Left kidney (tissue), 2 donors: ENCODE results near the gene SLC45A1. TPM values are rescaled to one million over a fixed set of nuclear protein-coding genes. Genes with fewer than 3 reads are reported as not detected.

Source experiments
- DNase-seq: peaks from one replicate; pipeline ENCODE4 v3.0.0-alpha.2; 2013
- polyA plus RNA-seq: library from polyadenylated mRNA; unstranded; fragments of 120-200 nt; gene quantifications from one replicate; pipeline ENCODE4 v1.2.1, GENCODE V29; 2013; ENCODE audit not compliant: insufficient read length

The SLC45A1 gene
- polyA plus RNA-seq, 1 donor, result 2.8 TPM

GRCh38 chr1:8311068-8311718, 6.7 kb upstream of the SLC45A1 start:
- DNase-seq, result no peak

- DNase-seq, result no peak
Measured at GRCh38 chr1:8312235-8313218, 5.4 kb upstream of the SLC45A1 start.

DNA sequence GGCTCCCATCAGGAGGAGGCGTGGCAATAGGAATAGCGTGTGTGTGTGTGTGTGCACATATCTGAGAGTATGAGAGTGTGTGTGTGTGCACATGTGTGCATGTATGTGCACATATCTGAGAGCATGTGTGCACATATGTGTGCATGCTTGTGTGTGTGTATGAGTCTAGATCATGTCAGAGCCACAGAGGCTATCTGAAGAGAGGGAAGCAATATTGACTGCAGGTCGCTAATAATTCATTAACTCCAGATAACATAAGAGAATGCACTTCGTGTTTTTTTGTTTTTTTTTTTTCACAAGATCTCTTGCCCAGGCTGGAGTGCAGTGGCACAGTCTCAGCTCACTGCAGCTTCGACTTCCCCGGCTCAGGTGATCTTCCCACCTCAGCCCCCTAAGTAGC, 4.7 kb upstream of the SLC45A1 start:
- no peak for DNase-seq

DNA sequence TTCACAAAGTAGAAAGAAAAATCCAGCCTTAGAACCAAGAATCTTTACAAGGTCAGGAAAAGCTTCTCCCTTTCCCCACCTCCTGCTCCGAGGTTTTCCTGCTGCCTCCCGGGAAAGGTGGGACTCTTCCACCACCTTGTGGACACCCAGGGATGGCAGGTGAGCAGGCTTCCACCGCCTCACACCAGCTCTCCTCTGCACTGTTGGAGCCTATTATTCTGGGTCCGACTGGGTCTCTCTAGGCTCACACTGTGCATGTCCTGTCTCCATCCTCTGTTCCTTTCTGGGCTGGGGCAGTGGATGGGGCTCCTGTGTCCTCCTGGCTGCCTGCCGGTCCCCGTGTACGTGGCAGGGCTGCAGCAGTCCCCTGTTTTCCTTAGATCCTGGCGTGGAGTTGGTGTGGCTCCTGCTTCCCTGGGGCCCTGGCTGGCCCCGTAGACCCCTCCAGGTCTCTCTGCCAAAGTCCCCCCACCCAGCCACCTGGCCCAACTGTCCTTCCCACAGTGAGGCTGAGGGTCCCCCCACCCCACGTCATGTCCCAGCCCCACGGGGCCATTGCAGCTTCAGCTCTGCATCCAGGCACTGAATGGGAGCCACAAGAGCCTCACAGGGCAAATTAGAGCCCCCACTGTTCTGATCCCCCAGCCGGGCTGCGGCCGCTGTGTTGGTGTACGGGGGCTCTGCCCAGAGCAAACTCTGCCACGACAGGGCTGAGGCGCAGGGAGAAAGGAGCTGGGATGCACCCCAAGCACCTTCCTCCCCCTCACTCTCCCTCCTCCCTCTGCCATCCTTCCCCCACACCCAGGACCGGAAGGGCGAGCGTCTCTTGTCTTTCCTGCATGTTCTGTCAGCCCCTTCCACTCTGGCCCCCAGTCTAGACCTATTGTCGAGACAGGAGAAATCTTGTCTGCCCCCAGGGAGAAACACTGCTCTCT, 3.3 kb upstream of the SLC45A1 start:
- peak; percentile 78 for DNase-seq

DNA sequence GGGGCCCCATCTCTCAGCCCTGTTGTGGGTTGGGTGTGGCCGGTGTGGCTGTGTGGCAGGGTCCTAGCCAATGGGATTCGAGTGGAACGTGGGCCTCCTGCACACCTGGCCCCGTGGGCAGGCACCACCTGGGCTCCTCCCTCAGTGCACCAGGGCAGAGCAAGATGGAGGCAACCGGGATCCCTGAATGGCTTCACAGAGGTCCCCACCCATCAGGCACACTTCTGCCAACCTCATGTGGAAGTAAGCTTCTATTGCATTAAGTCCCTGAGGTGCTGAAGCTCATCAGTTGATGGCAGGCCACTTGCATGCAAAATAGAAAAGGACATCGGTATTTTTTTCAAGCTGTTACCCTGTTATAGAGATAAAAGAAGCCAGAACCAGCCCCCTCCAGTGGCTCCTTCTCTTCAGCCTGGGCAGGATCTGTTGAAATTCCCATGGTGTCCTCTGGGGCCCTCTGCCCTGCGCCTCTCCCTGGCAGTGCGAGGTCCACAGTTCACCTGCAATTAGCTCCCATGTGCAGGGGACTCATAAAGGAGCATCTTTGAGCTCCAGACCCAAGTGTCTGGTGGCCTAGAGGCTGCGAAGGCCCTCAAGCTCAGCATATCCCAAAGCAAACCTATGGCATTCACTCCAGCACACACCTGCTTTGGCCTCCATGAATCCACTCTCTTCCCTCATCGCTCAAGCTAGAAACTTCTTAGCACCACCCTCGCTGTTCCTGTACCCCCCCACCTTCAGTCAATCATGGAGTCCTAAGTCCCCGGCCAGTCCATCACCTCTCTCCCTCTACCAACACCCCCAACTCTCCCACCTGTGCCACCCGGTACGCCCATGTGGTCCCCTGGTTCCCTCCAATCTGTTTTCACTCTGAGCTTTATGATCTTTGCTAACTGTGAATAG, 2.1 kb upstream of the SLC45A1 start:
- DNase-seq, result no peak

GRCh38 chr1:8318436-8318835, 522 bp downstream of the SLC45A1 start:
- DNase-seq, result no peak

- no peak for DNase-seq
Measured at GRCh38 chr1:8321612-8322011, 3.7 kb downstream of the SLC45A1 start.

- DNase-seq, result no peak
Measured at GRCh38 chr1:8323706-8324105, 5.8 kb downstream of the SLC45A1 start.

DNA sequence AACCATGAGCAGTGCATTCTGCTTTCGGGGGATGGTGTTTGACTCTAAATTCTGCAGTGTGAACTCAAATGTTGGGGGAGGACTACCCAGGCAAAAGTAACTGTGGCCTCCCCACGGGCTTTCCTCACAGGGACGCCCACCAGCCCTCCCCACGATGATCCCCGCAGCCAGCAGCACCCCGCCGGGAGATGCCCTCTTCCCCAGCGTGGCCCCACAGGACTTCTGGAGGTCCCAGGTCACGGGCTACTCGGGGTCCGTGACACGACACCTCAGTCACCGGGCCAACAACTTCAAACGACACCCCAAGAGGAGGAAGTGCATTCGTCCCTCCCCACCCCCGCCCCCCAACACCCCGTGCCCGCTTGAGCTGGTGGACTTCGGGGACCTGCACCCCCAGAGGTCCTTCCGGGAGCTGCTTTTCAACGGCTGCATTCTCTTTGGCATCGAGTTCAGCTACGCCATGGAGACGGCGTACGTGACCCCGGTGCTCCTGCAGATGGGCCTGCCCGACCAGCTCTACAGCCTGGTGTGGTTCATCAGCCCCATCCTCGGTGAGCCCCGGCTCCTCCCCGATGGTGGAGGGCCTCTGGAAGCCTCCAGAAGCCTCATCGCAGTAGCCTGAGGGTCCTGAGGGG, 6.4 kb downstream of the SLC45A1 start:
- DNase-seq, result no peak

- DNase-seq, result no peak
Measured at GRCh38 chr1:8325771-8326170, 7.9 kb downstream of the SLC45A1 start.

DNA sequence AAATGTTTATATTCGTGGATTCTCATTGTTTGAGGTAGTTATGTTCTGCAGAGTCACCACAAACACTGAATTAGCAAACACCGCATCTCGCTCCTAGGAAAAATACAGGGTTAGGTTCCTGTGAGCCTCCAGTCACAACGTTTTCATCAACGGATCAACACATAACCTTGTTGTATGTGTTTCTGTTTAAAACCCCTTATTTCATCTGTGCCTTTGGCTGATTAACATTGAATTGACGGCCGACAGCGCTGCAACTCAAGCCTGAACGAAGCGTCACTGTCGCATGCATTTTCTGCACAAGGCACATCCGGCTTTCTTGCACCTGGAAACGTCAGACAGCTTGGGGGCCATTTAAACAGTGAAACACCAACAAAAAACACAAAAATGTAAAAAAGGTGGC, 8.4 kb downstream of the SLC45A1 start:
- no peak for DNase-seq

DNA sequence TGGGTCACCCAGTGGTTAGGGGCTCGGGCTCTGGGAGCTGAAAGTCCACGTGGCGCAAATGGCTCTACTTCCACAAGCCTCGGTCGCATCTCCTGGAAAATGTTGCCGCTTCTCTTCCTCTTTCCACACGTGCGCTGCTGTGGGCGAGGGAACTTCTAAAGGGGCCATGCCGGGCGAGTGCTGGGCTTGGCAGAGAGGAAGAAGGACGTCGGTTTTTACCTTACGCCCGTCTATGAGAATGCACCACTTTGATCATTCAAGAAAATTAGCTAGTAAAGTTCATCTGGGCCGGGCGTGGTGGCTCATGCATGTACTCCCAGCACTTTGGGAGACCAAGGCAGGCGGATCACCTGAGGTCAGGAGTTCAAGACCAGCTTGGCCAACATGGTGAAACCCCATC, 10.4 kb downstream of the SLC45A1 start:
- DNase-seq, result no peak

DNA sequence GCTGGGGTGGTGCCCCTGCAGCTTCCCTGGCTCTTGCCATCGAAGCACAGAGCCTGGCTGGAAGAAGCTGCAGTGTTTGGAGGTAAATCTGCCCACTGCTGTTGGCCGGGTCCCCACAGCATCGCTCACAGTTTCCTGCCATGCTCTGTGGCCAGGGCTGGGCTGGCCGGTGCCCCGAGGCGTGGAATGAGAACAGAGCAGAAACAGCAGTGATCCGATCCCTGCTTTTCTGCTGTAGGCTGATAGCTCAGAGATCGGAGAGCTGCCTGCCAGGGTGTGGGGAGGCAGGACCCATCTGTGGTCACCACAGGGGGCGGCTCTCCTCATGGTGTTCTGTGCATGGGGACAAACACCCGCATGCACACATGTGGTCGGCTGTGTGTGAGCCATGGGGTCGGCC, 11.5 kb downstream of the SLC45A1 start:
- DNase-seq, result no peak

DNA sequence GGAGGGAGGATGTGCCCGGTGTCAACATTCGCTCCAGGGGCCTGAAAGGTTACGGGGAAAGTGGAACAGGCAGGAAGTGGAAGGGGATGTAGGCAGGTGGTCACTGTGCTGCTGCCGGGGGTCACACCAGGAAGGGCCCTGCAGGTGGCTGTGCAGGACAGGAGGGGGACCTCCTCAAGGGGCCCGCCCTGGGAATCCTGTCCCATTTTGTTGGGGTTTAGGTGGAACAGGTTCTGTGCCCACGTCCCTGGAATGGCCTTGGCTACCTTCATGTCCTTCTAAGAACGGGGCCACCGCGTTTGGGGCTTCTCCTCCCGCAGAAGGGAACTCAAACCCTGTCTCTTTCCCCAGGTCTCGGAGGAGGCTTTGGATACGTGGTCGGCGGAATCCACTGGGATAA, 11.9 kb downstream of the SLC45A1 start:
- DNase-seq, result no peak

GRCh38 chr1:8330271-8331125, 12.6 kb downstream of the SLC45A1 start:
- no peak for DNase-seq

DNA sequence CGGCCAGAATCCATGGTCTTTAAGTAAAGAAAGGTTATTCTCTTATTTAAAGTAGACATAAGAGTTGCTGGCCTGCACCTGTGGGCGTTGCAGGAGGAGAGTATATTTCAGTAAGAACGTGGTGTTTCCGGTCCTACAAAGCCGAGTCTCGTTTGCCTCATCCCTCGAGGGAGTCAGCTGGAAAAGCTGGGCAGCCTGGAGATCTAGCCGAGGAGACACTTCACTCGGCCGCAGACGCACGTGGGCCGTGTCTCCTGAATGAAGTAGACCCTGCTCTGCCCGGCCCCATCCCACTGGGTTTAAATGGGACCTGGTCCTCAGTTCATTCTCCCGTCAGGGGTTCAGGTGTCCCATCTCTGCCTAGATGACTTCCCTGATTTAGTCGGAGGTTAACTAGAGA, 14.9 kb downstream of the SLC45A1 start:
- DNase-seq, result no peak

GRCh38 chr1:8333246-8333987, 15.5 kb downstream of the SLC45A1 start:
- no peak for DNase-seq

DNA sequence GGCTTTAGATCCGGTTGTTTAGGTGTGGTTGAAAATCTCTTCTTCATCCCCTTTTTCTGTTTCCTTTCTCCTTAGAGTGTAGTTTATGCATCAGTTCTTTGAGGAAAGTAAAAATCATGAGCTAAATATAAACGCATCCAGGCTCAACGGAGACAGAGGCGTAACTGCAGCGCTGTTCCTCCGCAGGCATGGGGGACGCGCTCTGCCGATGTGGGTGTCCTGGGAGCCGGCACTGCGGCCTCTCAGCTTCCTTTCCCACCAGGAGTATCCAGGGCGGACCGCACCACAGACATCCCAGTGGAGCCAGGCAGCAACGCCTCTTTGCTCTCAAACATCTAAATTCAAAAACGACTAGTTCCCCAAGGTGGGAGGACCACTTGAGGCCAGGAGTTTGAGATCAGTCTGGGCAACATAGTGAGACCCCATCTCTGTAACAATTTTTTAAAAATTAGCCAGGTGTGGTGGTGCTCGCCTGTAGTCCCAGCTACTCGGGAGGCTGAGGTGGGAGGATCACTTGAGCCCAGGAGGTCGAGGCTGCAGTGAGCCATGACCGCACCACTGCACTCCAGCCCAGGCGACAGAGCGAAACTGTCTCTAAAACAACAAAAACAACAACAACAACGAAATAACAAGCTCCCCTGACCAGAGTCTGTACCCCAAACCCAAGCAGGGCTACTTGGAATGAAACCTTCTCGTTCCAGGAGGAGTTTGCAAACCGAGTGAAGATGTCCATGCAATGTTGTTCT, 16.4 kb downstream of the SLC45A1 start:
- no peak for DNase-seq
